Lower leg skin (tissue), 4 donors: ENCODE results near the gene HYKK. TPM values are rescaled to one million over a fixed set of nuclear protein-coding genes. Genes with fewer than 3 reads are reported as not detected.
"Not testable (repeated sequence)": the region's sequence is repeated elsewhere in the genome, so short reads cannot be mapped to it uniquely, and the experiment has no call there.

ENCODE experiments used
- DNase-seq, 2 donors: peaks; one replicate each; pipeline ENCODE4 v3.0.0-alpha.2; 2019; ENCODE audit warnings: low spot score in 2 of 2
- H3K4me3 ChIP-seq: fragments of 200-600 bp; sonication (generic); 2 replicates; pipeline ENCODE4 v1.5.1; 2017; ENCODE audit warnings: mild to moderate bottlenecking, low read depth; ENCODE audit not compliant: poor library complexity, severe bottlenecking
- CTCF ChIP-seq, 3 donors: fragments of 450-650 bp; IDR thresholded peaks; one replicate each; pipeline ENCODE4 v1.5.1; 2016; ENCODE audit warnings: antibody characterized with exemption in 3 of 3, mild to moderate bottlenecking in 3 of 3, moderate library complexity in 2 of 3
- POLR2A ChIP-seq, 2 donors: fragments of 450-650 bp; IDR thresholded peaks; one replicate each; pipeline ENCODE4 v1.6.1; 2016 to 2017; ENCODE audit warnings: antibody characterized with exemption in 2 of 2, mild to moderate bottlenecking in 1 of 2, moderate library complexity in 1 of 2
- WGBS, 2 donors: methylation state at CpG; one replicate each; pipeline ENCODE4 v1.1.5; 2018; 5-methylcytosine and 5-hydroxymethylcytosine counted together
- intact Hi-C: fragments of 100-400 bp; cut with DNase I; formaldehyde crosslinking; loops from one replicate; pipeline ENCODE4 v1.15.0; 2023; ENCODE audit warnings: low total_unique reads
- total RNA-seq, 4 donors: library from RNA; depleted of rRNA; stranded (reverse); fragments of >200 nt; gene quantifications; one replicate each; pipeline ENCODE4 v1.1.0, GENCODE V29; 2016

The HYKK gene
- total RNA-seq, 4 donors from 2014 or later = 2.9 to 5.5 (median 4.1) TPM

GRCh38 chr15:78509726-78510312, 2.4 kb downstream of the HYKK start:
- H3K4me3 ChIP-seq = no peak overlapping the region
- TF ChIP-seq POLR2A (IDR thresholded peaks at IDR 0.05) (no peak), CTCF (IDR thresholded peaks at IDR 0.05) (no peak)
- WGBS, 2 donors = 80 to 84% methylated on average over 6 of the region's 6 CpGs
- no peak for DNase-seq
- intact Hi-C loops = no loop called here

GRCh38 chr15:78520035-78520434, 12.7 kb downstream of the HYKK start:
- DNase-seq, intact Hi-C loops, H3K4me3 ChIP-seq: not testable (repeated sequence)
- 97 to 100% methylated on average over 3 of the region's 3 CpGs for WGBS, 2 donors

GRCh38 chr15:78524230-78524629, 16.9 kb downstream of the HYKK start:
- no peak overlapping the region for H3K4me3 ChIP-seq
- WGBS, 2 donors = 92 to 99% methylated on average over 5 of the region's 5 CpGs
- intact Hi-C loops = no loop called here
- no peak for DNase-seq
- TF ChIP-seq CTCF (IDR thresholded peaks at IDR 0.05) = no peak
- TF ChIP-seq POLR2A (IDR thresholded peaks at IDR 0.05) = no peak

GRCh38 chr15:78527325-78527724, 19.9 kb downstream of the HYKK start:
- no peak for TF ChIP-seq POLR2A (IDR thresholded peaks at IDR 0.05)
- no peak for TF ChIP-seq CTCF (IDR thresholded peaks at IDR 0.05)
- no peak for DNase-seq
- intact Hi-C loops = no loop called here
- 81 to 89% methylated on average over 5 of the region's 5 CpGs for WGBS, 2 donors
- H3K4me3 ChIP-seq = no peak overlapping the region

GRCh38 chr15:78533331-78533730, 26.0 kb downstream of the HYKK start:
- TF ChIP-seq POLR2A (IDR thresholded peaks at IDR 0.05) (no peak), CTCF (IDR thresholded peaks at IDR 0.05) (no peak)
- intact Hi-C loops = no loop called here
- no peak overlapping the region for H3K4me3 ChIP-seq
- 46 to 49% methylated on average over 2 of the region's 2 CpGs for WGBS, 2 donors
- DNase-seq = no peak

GRCh38 chr15:78536134-78536533, 28.8 kb downstream of the HYKK start:
- DNase-seq = no peak
- WGBS, 2 donors = 85 to 91% methylated on average over 1 of the region's 1 CpG
- no peak overlapping the region for H3K4me3 ChIP-seq
- TF ChIP-seq POLR2A (IDR thresholded peaks at IDR 0.05) (no peak), CTCF (IDR thresholded peaks at IDR 0.05) (no peak)
- intact Hi-C loops = no loop called here
